Activated CD8-positive, alpha-beta memory T cell treated with anti-CD3 and anti-CD28 coated beads for 1 hour (primary cell): ENCODE data around the gene IFRD1.
A peak's percentile ranks its signal among the peaks of the same experiment; 100 is the strongest.

Experiments
- DNase-seq, 2 donors: peaks; one replicate each; pipeline ENCODE4 v3.0.0-alpha.2; 2020; ENCODE audit warnings: low read depth in 1 of 2; ENCODE audit errors: extremely low read depth in 1 of 2

IFRD1 gene

GRCh38 chr7:112485766-112486165, 35.5 kb downstream of the IFRD1 start:
- DNase-seq, result no peak

GRCh38 chr7:112487457-112488263, 37.4 kb downstream of the IFRD1 start:
- DNase-seq, result no peak

- DNase-seq, result no peak
Measured at GRCh38 chr7:112488264-112488552, 37.9 kb downstream of the IFRD1 start.

- DNase-seq, result no peak
Measured at GRCh38 chr7:112492186-112492585, 41.9 kb downstream of the IFRD1 start.

GRCh38 chr7:112494656-112495055, 44.4 kb downstream of the IFRD1 start:
- DNase-seq, result no peak

GRCh38 chr7:112495156-112495788, 45.0 kb downstream of the IFRD1 start:
- no peak for DNase-seq

GRCh38 chr7:112495810-112496462, 45.7 kb downstream of the IFRD1 start:
- peak in 1 of 2 donors; percentile 1 for DNase-seq

- DNase-seq, result no peak
Measured at GRCh38 chr7:112497481-112497880, 47.2 kb downstream of the IFRD1 start.

- DNase-seq, result no peak
Measured at GRCh38 chr7:112500619-112501018, 50.4 kb downstream of the IFRD1 start.

- DNase-seq, result no peak
Measured at GRCh38 chr7:112501801-112502503, 51.7 kb downstream of the IFRD1 start.

- no peak for DNase-seq
Measured at GRCh38 chr7:112502700-112503099, 52.4 kb downstream of the IFRD1 start.

GRCh38 chr7:112503361-112503972, 53.2 kb downstream of the IFRD1 start:
- no peak for DNase-seq

GRCh38 chr7:112504093-112504695, 53.9 kb downstream of the IFRD1 start:
- no peak for DNase-seq

GRCh38 chr7:112505495-112505894, 55.2 kb downstream of the IFRD1 start:
- no peak for DNase-seq

GRCh38 chr7:112508404-112508803, 58.1 kb downstream of the IFRD1 start:
- DNase-seq, result no peak

- no peak for DNase-seq
Measured at GRCh38 chr7:112509402-112509801, 59.1 kb downstream of the IFRD1 start.

GRCh38 chr7:112510001-112510742, 59.9 kb downstream of the IFRD1 start:
- no peak for DNase-seq

- DNase-seq, result no peak
Measured at GRCh38 chr7:112510743-112511110, 60.5 kb downstream of the IFRD1 start.

GRCh38 chr7:112511451-112512202, 61.4 kb downstream of the IFRD1 start:
- no peak for DNase-seq
